Measurements from ENCODE around the gene TBXA2R. TPM values are rescaled to one million over a fixed set of nuclear protein-coding genes. Genes with fewer than 3 reads are reported as not detected.
A peak's percentile ranks its signal among the peaks of the same experiment; 100 is the strongest.

The TBXA2R gene
- total and polyA plus RNA-seq, 2 of the 8 experiments (the other 6 are each of a cell fraction or from before 2014, with no cell fraction given): 0.39 to 0.50 TPM

- Histone ChIP-seq H3K9me3 (ENCODE audit: insufficient read depth in 2 of 2, low read depth in 1 of 2, low read length in 1 of 2) (peaks cover 4 to 9% of the 10 kb centered on the region in 2 experiments; a peak in 3 of 4 replicates), H2BK15ac (ENCODE audit: low read length) (no peak overlapping the region)
Observed at GRCh38 chr19:3593156-3593555, 13.5 kb downstream of the TBXA2R start.

More at GRCh38 chr19:3593156-3593555, 13.5 kb downstream of the TBXA2R start:
- Histone ChIP-seq H3K9ac (replicated peaks in 1 of 4; ENCODE audit: extremely low read depth in 1 of 4, low read depth in 3 of 4, low read length in 3 of 4) (no peak overlapping the region), H3K14ac (ENCODE audit: insufficient read length) (no peak overlapping the region), H2BK5ac (ENCODE audit: low read depth, low read length) (no peak overlapping the region), H3K27ac (ENCODE audit: low read depth, low read length) (no peak overlapping the region), H3K23ac (ENCODE audit: insufficient read length) (no peak overlapping the region), H2BK12ac (ENCODE audit: low read depth, low read length) (no peak overlapping the region; the same call in 1 of the 2 replicates), H4K5ac (ENCODE audit: insufficient read length, low read depth, low read length) (no peak overlapping the region), H3K4ac (replicated peaks; ENCODE audit: insufficient read length, low read depth, low read length) (no peak overlapping the region), H3K79me2 (ENCODE audit: control insufficient read depth in 1 of 2, insufficient read depth in 2 of 2, low read length in 2 of 2) (no peaks in the 10 kb centered on the region), H4K8ac (ENCODE audit: extremely low read depth, insufficient read depth, low read length) (no peak overlapping the region), H3K79me1 (ENCODE audit: low read depth, low read length) (no peaks in the 10 kb centered on the region; the same call in 1 of the 2 replicates), H2BK120ac (replicated peaks; ENCODE audit: low read depth, low read length) (no peak overlapping the region), H4K20me1 (replicated peaks in 1 of 2; ENCODE audit: control insufficient read depth in 1 of 2, insufficient read depth in 2 of 2, low read length in 2 of 2) (peaks cover 0 to 2% of the 10 kb centered on the region in 2 experiments), H3K4me3 (ENCODE audit: extremely low read depth in 1 of 4, insufficient read depth in 2 of 4, low read depth in 3 of 4, low read length in 4 of 4) (no peak overlapping the region), H3K18ac (ENCODE audit: extremely low read depth, low read length) (no peak overlapping the region), H2AFZ (ENCODE audit: low read length) (no peak overlapping the region), H3K4me2 (ENCODE audit: insufficient read depth in 1 of 2, low read depth in 2 of 2, low read length in 2 of 2) (no peak overlapping the region), H3K27me3 (replicated peaks in 1 of 4; ENCODE audit: control insufficient read depth in 3 of 4, extremely low read depth in 1 of 4, insufficient read depth in 3 of 4, low read length in 3 of 4) (peaks cover 0 to 2% (median 0%) of the 10 kb centered on the region in 4 experiments; a peak in 2 of 7 replicates), H3K56ac (replicated peaks; ENCODE audit: insufficient read length, low read depth, low read length) (no peak overlapping the region), H2BK20ac (ENCODE audit: low read length) (no peak overlapping the region), H3K23me2 (ENCODE audit: low read depth, low read length) (no peaks in the 10 kb centered on the region), H4K91ac (replicated peaks; ENCODE audit: insufficient read length, low read length) (no peak overlapping the region), H2AK5ac (ENCODE audit: low read depth, low read length) (no peak overlapping the region; the same call in 1 of the 2 replicates), H3K36me3 (ENCODE audit: control insufficient read depth in 2 of 4, insufficient read depth in 4 of 4, low read length in 3 of 4) (no peaks in the 10 kb centered on the region), H3K4me1 (replicated peaks in 1 of 4; ENCODE audit: control insufficient read depth in 3 of 4, insufficient read depth in 4 of 4, low read length in 3 of 4) (no peaks in the 10 kb centered on the region)
- TF ChIP-seq MAX (IDR thresholded peaks at IDR 0.05) (peak; percentile 32; the same call in 1 of the 2 replicates), CTCF (IDR thresholded peaks at IDR 0.05; ENCODE audit: control extremely low read depth in 1 of 3, insufficient read depth in 1 of 3, low read depth in 1 of 3, low read length in 3 of 3) (peak; percentile 73 to 77 (median 75)), TAF7 (optimal IDR thresholded peaks at IDR 0.05; ENCODE audit: borderline replicate concordance, low read depth, low read length) (no peak), RAD21 (IDR thresholded peaks at IDR 0.05 in 1 of 2, conservative IDR thresholded peaks at IDR 0.05 in 1 of 2; ENCODE audit: low read depth in 2 of 2, low read length in 2 of 2) (peak; percentile 50 to 66)
- WGBS, 2 experiments (ENCODE audit: extremely low coverage in 1 of 2, insufficient coverage in 1 of 2, insufficient read length in 1 of 2, insufficient replicate concordance in 2 of 2, low coverage in 1 of 2, low lambda C conversion rate in 2 of 2, missing lambda C conversion rate in 1 of 2): 48% methylated on average over 11 of the region's 11 CpGs; no CpG with 5 or more reads in 1 of the 2 experiments
- peak in 1 of 2 experiments; percentile 63 for DNase-seq (ENCODE audit: low read depth in 1 of 2, low spot score in 2 of 2)
- POLR2A ChIA-PET (ENCODE audit: partially characterized antibody): interaction anchor here (0.9 to 1.6 kb wide), 3 partner anchors 12 to 108 kb away, joined by 3 to 6 read pairs (median 3); partner anchors contain the start of gene PIP5K1C
- CTCF ChIA-PET (ENCODE audit: partially characterized antibody): interaction anchor here (0.9 to 3.9 kb wide), 14 partner anchors 9 to 99 kb away, joined by 3 to 29 read pairs (median 4); no protein-coding TSS in a partner anchor
- no peak for FAIRE-seq
